ENCODE measurements around the gene FNDC7.
A peak's percentile ranks its signal among the peaks of the same experiment; 100 is the strongest.

FNDC7 gene

GRCh38 chr1:108747171-108747850 lies 34.6 kb downstream of the FNDC7 start:
- Histone ChIP-seq H3K27me3 (ENCODE audit: control insufficient read depth, insufficient read depth, low read length) (0 out of 2 replicates have a peak, but pooled peaks cover 2% of the 10 kb centered on the region), H3K36me3 (ENCODE audit: control insufficient read depth, insufficient read depth, low read length) (peaks cover 6% of the 10 kb centered on the region; the same call in 1 of the 2 replicates), H3K4me3 (ENCODE audit: low read depth, low read length) (peak overlapping the region; percentile 86), H3K27ac (ENCODE audit: low read depth, low read length) (peak overlapping the region; percentile 73), H3K9ac (ENCODE audit: low read length) (peak overlapping the region; percentile 90), H3K9me3 (ENCODE audit: control insufficient read depth, insufficient read depth, low read depth, low read length) (no peaks in the 10 kb centered on the region), H3K4me1 (ENCODE audit: control insufficient read depth, insufficient read depth, low read length) (no peaks in the 10 kb centered on the region)

GRCh38 chr1:108747898-108748297 lies 35.2 kb downstream of the FNDC7 start:
- Histone ChIP-seq H3K36me3 (ENCODE audit: control insufficient read depth, insufficient read depth, low read length) (peaks cover 7% of the 10 kb centered on the region; the same call in 1 of the 2 replicates), H3K9ac (ENCODE audit: low read length) (no peak overlapping the region), H3K9me3 (ENCODE audit: control insufficient read depth, insufficient read depth, low read depth, low read length) (no peaks in the 10 kb centered on the region), H3K27ac (ENCODE audit: low read depth, low read length) (no peak overlapping the region), H3K4me3 (ENCODE audit: low read depth, low read length) (peak overlapping the region; percentile 86), H3K27me3 (ENCODE audit: control insufficient read depth, insufficient read depth, low read length) (0 out of 2 replicates have a peak, but pooled peaks cover 2% of the 10 kb centered on the region), H3K4me1 (ENCODE audit: control insufficient read depth, insufficient read depth, low read length) (no peaks in the 10 kb centered on the region)

GRCh38 chr1:108749081-108749480 lies 36.4 kb downstream of the FNDC7 start:
- Histone ChIP-seq H3K36me3 (ENCODE audit: control insufficient read depth, insufficient read depth, low read length) (peaks cover 7% of the 10 kb centered on the region; the same call in 1 of the 2 replicates), H3K4me1 (ENCODE audit: control insufficient read depth, insufficient read depth, low read length) (no peaks in the 10 kb centered on the region), H3K27ac (ENCODE audit: low read depth, low read length) (no peak overlapping the region), H3K9ac (ENCODE audit: low read length) (no peak overlapping the region), H3K9me3 (ENCODE audit: control insufficient read depth, insufficient read depth, low read depth, low read length) (no peaks in the 10 kb centered on the region), H3K4me3 (ENCODE audit: low read depth, low read length) (no peak overlapping the region), H3K27me3 (ENCODE audit: control insufficient read depth, insufficient read depth, low read length) (0 out of 2 replicates have a peak, but pooled peaks cover 2% of the 10 kb centered on the region)

GRCh38 chr1:108750476-108751181 lies 37.9 kb downstream of the FNDC7 start:
- Histone ChIP-seq H3K27ac (ENCODE audit: low read depth, low read length) (no peak overlapping the region), H3K36me3 (ENCODE audit: control insufficient read depth, insufficient read depth, low read length) (peaks cover 18% of the 10 kb centered on the region; the same call in 1 of the 2 replicates), H3K4me1 (ENCODE audit: control insufficient read depth, insufficient read depth, low read length) (no peaks in the 10 kb centered on the region), H3K27me3 (ENCODE audit: control insufficient read depth, insufficient read depth, low read length) (0 out of 2 replicates have a peak, but pooled peaks cover 2% of the 10 kb centered on the region), H3K4me3 (ENCODE audit: low read depth, low read length) (no peak overlapping the region), H3K9me3 (ENCODE audit: control insufficient read depth, insufficient read depth, low read depth, low read length) (no peaks in the 10 kb centered on the region), H3K9ac (ENCODE audit: low read length) (no peak overlapping the region)

GRCh38 chr1:108753363-108753762 lies 40.7 kb downstream of the FNDC7 start:
- Histone ChIP-seq H3K9me3 (ENCODE audit: control insufficient read depth, insufficient read depth, low read depth, low read length) (no peaks in the 10 kb centered on the region), H3K9ac (ENCODE audit: low read length) (no peak overlapping the region), H3K27ac (ENCODE audit: low read depth, low read length) (no peak overlapping the region), H3K4me3 (ENCODE audit: low read depth, low read length) (no peak overlapping the region), H3K4me1 (ENCODE audit: control insufficient read depth, insufficient read depth, low read length) (no peaks in the 10 kb centered on the region), H3K36me3 (ENCODE audit: control insufficient read depth, insufficient read depth, low read length) (peaks cover 29% of the 10 kb centered on the region), H3K27me3 (ENCODE audit: control insufficient read depth, insufficient read depth, low read length) (no peaks in the 10 kb centered on the region)

- H3K36me3 ChIP-seq (ENCODE audit: control insufficient read depth, insufficient read depth, low read length) = peaks cover 56% of the 10 kb centered on the region
- no peaks in the 10 kb centered on the region for H3K27me3 ChIP-seq (ENCODE audit: control insufficient read depth, insufficient read depth, low read length)
- H3K27ac ChIP-seq (ENCODE audit: low read depth, low read length) = no peak overlapping the region
- no peak overlapping the region for H3K9ac ChIP-seq (ENCODE audit: low read length)
- no peaks in the 10 kb centered on the region for H3K4me1 ChIP-seq (ENCODE audit: control insufficient read depth, insufficient read depth, low read length)
- H3K4me3 ChIP-seq (ENCODE audit: low read depth, low read length) = no peak overlapping the region
- H3K9me3 ChIP-seq (ENCODE audit: control insufficient read depth, insufficient read depth, low read depth, low read length) = no peaks in the 10 kb centered on the region
These were observed 46.1 kb downstream of the FNDC7 start for GRCh38 chr1:108758796-108759195.

GRCh38 chr1:108767115-108767514 lies 54.4 kb downstream of the FNDC7 start:
- Histone ChIP-seq H3K27ac (ENCODE audit: low read depth, low read length) (no peak overlapping the region), H3K9ac (ENCODE audit: low read length) (no peak overlapping the region), H3K9me3 (ENCODE audit: control insufficient read depth, insufficient read depth, low read depth, low read length) (no peaks in the 10 kb centered on the region), H3K4me1 (ENCODE audit: control insufficient read depth, insufficient read depth, low read length) (no peaks in the 10 kb centered on the region), H3K36me3 (ENCODE audit: control insufficient read depth, insufficient read depth, low read length) (peaks cover 24% of the 10 kb centered on the region), H3K4me3 (ENCODE audit: low read depth, low read length) (no peak overlapping the region), H3K27me3 (ENCODE audit: control insufficient read depth, insufficient read depth, low read length) (no peaks in the 10 kb centered on the region)

- no peaks in the 10 kb centered on the region for H3K4me1 ChIP-seq (ENCODE audit: control insufficient read depth, insufficient read depth, low read length)
These were observed 55.0 kb downstream of the FNDC7 start for GRCh38 chr1:108767708-108768107.

GRCh38 chr1:108777839-108778238 lies 65.1 kb downstream of the FNDC7 start:
- H3K9ac ChIP-seq (ENCODE audit: low read length) = no peak overlapping the region
- H3K27me3 ChIP-seq (ENCODE audit: control insufficient read depth, insufficient read depth, low read length) = no peaks in the 10 kb centered on the region
- no peaks in the 10 kb centered on the region for H3K9me3 ChIP-seq (ENCODE audit: control insufficient read depth, insufficient read depth, low read depth, low read length)
- H3K4me3 ChIP-seq (ENCODE audit: low read depth, low read length) = no peak overlapping the region
- H3K36me3 ChIP-seq (ENCODE audit: control insufficient read depth, insufficient read depth, low read length) = peaks cover 66% of the 10 kb centered on the region
- H3K4me1 ChIP-seq (ENCODE audit: control insufficient read depth, insufficient read depth, low read length) = no peaks in the 10 kb centered on the region
- H3K27ac ChIP-seq (ENCODE audit: low read depth, low read length) = no peak overlapping the region

More at GRCh38 chr1:108767708-108768107, 55.0 kb downstream of the FNDC7 start:
- Histone ChIP-seq H3K9me3 (ENCODE audit: control insufficient read depth, insufficient read depth, low read depth, low read length) (no peaks in the 10 kb centered on the region), H3K36me3 (ENCODE audit: control insufficient read depth, insufficient read depth, low read length) (peaks cover 23% of the 10 kb centered on the region), H3K4me3 (ENCODE audit: low read depth, low read length) (no peak overlapping the region), H3K27me3 (ENCODE audit: control insufficient read depth, insufficient read depth, low read length) (no peaks in the 10 kb centered on the region), H3K9ac (ENCODE audit: low read length) (no peak overlapping the region), H3K27ac (ENCODE audit: low read depth, low read length) (no peak overlapping the region)

- Histone ChIP-seq H3K9ac (ENCODE audit: low read length) (no peak overlapping the region), H3K4me1 (ENCODE audit: control insufficient read depth, insufficient read depth, low read length) (no peaks in the 10 kb centered on the region), H3K9me3 (ENCODE audit: control insufficient read depth, insufficient read depth, low read depth, low read length) (peaks cover 13% of the 10 kb centered on the region), H3K36me3 (ENCODE audit: control insufficient read depth, insufficient read depth, low read length) (peaks cover 74% of the 10 kb centered on the region), H3K27me3 (ENCODE audit: control insufficient read depth, insufficient read depth, low read length) (no peaks in the 10 kb centered on the region), H3K4me3 (ENCODE audit: low read depth, low read length) (no peak overlapping the region), H3K27ac (ENCODE audit: low read depth, low read length) (no peak overlapping the region)
These were observed 66.7 kb downstream of the FNDC7 start for GRCh38 chr1:108779455-108779854.

- no peaks in the 10 kb centered on the region for H3K27me3 ChIP-seq (ENCODE audit: control insufficient read depth, insufficient read depth, low read length)
- H3K4me1 ChIP-seq (ENCODE audit: control insufficient read depth, insufficient read depth, low read length) = no peaks in the 10 kb centered on the region
- H3K9me3 ChIP-seq (ENCODE audit: control insufficient read depth, insufficient read depth, low read depth, low read length) = peaks cover 28% of the 10 kb centered on the region
- H3K36me3 ChIP-seq (ENCODE audit: control insufficient read depth, insufficient read depth, low read length) = peaks cover 81% of the 10 kb centered on the region
- H3K4me3 ChIP-seq (ENCODE audit: low read depth, low read length) = no peak overlapping the region
- no peak overlapping the region for H3K9ac ChIP-seq (ENCODE audit: low read length)
- no peak overlapping the region for H3K27ac ChIP-seq (ENCODE audit: low read depth, low read length)
These were observed 68.3 kb downstream of the FNDC7 start for GRCh38 chr1:108780937-108781574.
